K562 (cell line): ENCODE measurements around the gene ZC3H10. TPM values are rescaled to one million over a fixed set of nuclear protein-coding genes. Genes with fewer than 3 reads are reported as not detected.

Experiments
- ATF3 ChIP-seq, 2 experiments: fragments of 450-650 bp in 1 of 2; sonication (generic) in 1 of 2; formaldehyde crosslinking in 1 of 2; IDR thresholded peaks in 1 of 2; conservative IDR thresholded peaks in 1 of 2; 2 replicates each; pipeline versions ENCODE4 v1.6.1 to v1.8.1; 2016 to 2023; ENCODE audit warnings: mild to moderate bottlenecking in 2 of 2, moderate library complexity in 2 of 2, inconsistent platforms in 1 of 2, missing genetic modification reagents in 1 of 2
- CBX3 ChIP-seq, 2 experiments: IDR thresholded peaks; 1 replicate in 1 of 2; 2 replicates in 1 of 2; pipeline ENCODE4 v1.6.1; 2012; ENCODE audit warnings: inconsistent platforms in 2 of 2, low read length in 2 of 2, borderline replicate concordance in 1 of 2, control low read depth in 1 of 2
- CHD2 ChIP-seq: IDR thresholded peaks from 2 replicates; pipeline ENCODE4 v1.6.1; 2011; ENCODE audit warnings: low read depth, low read length
- ESRRA ChIP-seq: fragments of 450-650 bp; IDR thresholded peaks from 2 replicates; pipeline ENCODE4 v1.6.1; 2014; ENCODE audit warnings: low read depth, mild to moderate bottlenecking, moderate library complexity, borderline replicate concordance
- ETV1 ChIP-seq: fragments of 450-650 bp; conservative IDR thresholded peaks from 2 replicates; pipeline ENCODE4 v1.6.1; 2016; ENCODE audit warnings: missing genetic modification characterization, control low read depth, low read depth, missing compliant biosample characterization
- IRF1 ChIP-seq: sonication (generic); formaldehyde crosslinking; IDR thresholded peaks from 2 replicates; pipeline ENCODE4 v1.8.0; 2022; ENCODE audit warnings: missing genetic modification reagents, mild to moderate bottlenecking, borderline replicate concordance
- NFIC ChIP-seq: fragments of 450-650 bp; IDR thresholded peaks from 2 replicates; pipeline ENCODE4 v1.6.1; 2017; ENCODE audit warnings: mild to moderate bottlenecking, inconsistent platforms
- NKRF ChIP-seq: fragments of 450-650 bp; IDR thresholded peaks from 2 replicates; pipeline ENCODE4 v1.6.1; 2016; ENCODE audit warnings: borderline replicate concordance
- PHF20 ChIP-seq: fragments of 450-650 bp; IDR thresholded peaks from 2 replicates; pipeline ENCODE4 v1.6.1; 2018; ENCODE audit not compliant: partially characterized antibody
- PTRF ChIP-seq: fragments of 450-650 bp; IDR thresholded peaks from 2 replicates; pipeline ENCODE4 v1.6.1; 2016; ENCODE audit warnings: mild to moderate bottlenecking, missing genetic modification characterization, missing compliant biosample characterization
- RNF219 ChIP-seq: fragments of 250-450 bp; sonication (Bioruptor Pico); IDR thresholded peaks from 2 replicates; pipeline ENCODE4 v1.5.0; 2022; ENCODE audit warnings: mild to moderate bottlenecking
- SAFB2 ChIP-seq: fragments of 200-400 bp; formaldehyde crosslinking; IDR thresholded peaks from 2 replicates; pipeline ENCODE4 v1.6.1; 2018; ENCODE audit warnings: borderline replicate concordance, low read length, low read depth, moderate library complexity; ENCODE audit not compliant: severe bottlenecking
- TAL1 ChIP-seq: fragments of 450-650 bp; IDR thresholded peaks from 2 replicates; pipeline ENCODE4 v1.6.1; 2016; ENCODE audit warnings: mild to moderate bottlenecking
- ZBTB1 ChIP-seq: sonication (generic); formaldehyde crosslinking; IDR thresholded peaks from 2 replicates; pipeline ENCODE4 v1.8.1; 2023; ENCODE audit warnings: missing genetic modification reagents, low read depth, mild to moderate bottlenecking, borderline replicate concordance
- ZBTB33 ChIP-seq: sonication (generic); formaldehyde crosslinking; IDR thresholded peaks from 2 replicates; pipeline ENCODE4 v1.8.1; 2023; ENCODE audit warnings: mild to moderate bottlenecking, missing genetic modification reagents
- ZNF354B ChIP-seq: fragments of 250-450 bp; sonication (Bioruptor Pico); IDR thresholded peaks from 2 replicates; pipeline ENCODE4 v1.4.0; 2020
- ZZZ3 ChIP-seq: fragments of 450-650 bp; IDR thresholded peaks from 2 replicates; pipeline ENCODE4 v1.6.1; 2016; ENCODE audit warnings: antibody characterized with exemption, mild to moderate bottlenecking, moderate library complexity
- polyA plus RNA-seq, 8 experiments: library from polyadenylated mRNA; depleted of rRNA in 4 of 8; stranded (reverse) in 5 of 8; unstranded in 3 of 8; fragments of >200 nt; fragmentation: Nextera tagmentation in 2 of 8; fragmentation: Illumina TruSeq in 1 of 8; extraction: Ambion mirVana in 2 of 8; extraction: Trizol in 1 of 8; gene quantifications; 2 replicates each; pipeline versions ENCODE4 v1.2.1 to v1.2.3, GENCODE V29; 2011 to 2014; ENCODE audit warnings: inconsistent platforms in 1 of 8, missing spikeins in 1 of 8
- total RNA-seq, 7 experiments: library from RNA; depleted of rRNA in 6 of 7; stranded (reverse); fragments of >200 nt in 6 of 7; fragmentation: Illumina TruSeq in 2 of 7; extraction: Trizol in 2 of 7; gene quantifications; 2 replicates each; pipeline versions ENCODE4 v1.2.1 to v1.2.3, GENCODE V29; 2011 to 2021; ENCODE audit warnings: low replicate concordance in 1 of 7

ZC3H10 gene
- total and polyA plus RNA-seq, 9 of the 15 experiments (the other 6 are each of a cell fraction or from before 2014, with no cell fraction given) = 0.31 to 4.1 (median 1.6) TPM

- TF ChIP-seq ZZZ3 (no peak), CHD2 (no peak), NFIC (peak; percentile 62), RNF219 (CRISPR knock-in tag) (0 out of 2 replicates have a peak, but pooled peaks have one; percentile 30), ZBTB1 (CRISPR knock-in tag) (no peak), TAL1 (no peak), ZBTB33 (CRISPR knock-in tag) (peak; percentile 11; the same call in 1 of the 2 replicates), PHF20 (peak; percentile 63), PTRF (no peak), ATF3 (IDR thresholded peaks at IDR 0.05) (peak; percentile 100), ATF3 (CRISPR knock-in tag; conservative IDR thresholded peaks at IDR 0.05) (peak; percentile 89; the same call in 1 of the 2 replicates), CBX3 (IDR thresholded peaks at IDR 0.05; ENCODE audit: borderline replicate concordance in 1 of 2, low read length in 2 of 2) (no peak), IRF1 (CRISPR knock-in tag) (no peak), NKRF (peak; percentile 58), ESRRA (peak; percentile 76), ETV1 (tag) (no peak), ZNF354B (CRISPR knock-in tag) (no peak), SAFB2 (no peak)
These were observed 40.2 kb downstream of the ZC3H10 start, which contains the start of gene MYL6 (continued) for GRCh38 chr12:56158029-56158925.
